Breast epithelium (tissue), 4 donors: ENCODE data around the gene MTHFD1. TPM values are rescaled to one million over a fixed set of nuclear protein-coding genes. Genes with fewer than 3 reads are reported as not detected.

Experiments used
- DNase-seq, 2 donors: peaks; one replicate each; pipeline ENCODE4 v3.0.0-alpha.2; 2019; ENCODE audit warnings: low spot score in 2 of 2
- H3K27ac ChIP-seq, 2 donors: fragments of 200-600 bp; sonication (generic) in 1 of 2; one replicate each; pipeline ENCODE4 v1.5.1; 2016 to 2019; ENCODE audit warnings: mild to moderate bottlenecking in 1 of 2
- H3K27me3 ChIP-seq, 2 donors: fragments of 200-600 bp; sonication (generic) in 1 of 2; one replicate each; pipeline versions ENCODE4 v1.5.1 to v1.6.0; 2017 to 2019; ENCODE audit warnings: control low read depth in 1 of 2, mild to moderate bottlenecking in 1 of 2
- H3K36me3 ChIP-seq: fragments of 200-600 bp; one replicate; pipeline ENCODE4 v1.5.1; 2019
- H3K4me1 ChIP-seq, 2 donors: fragments of 200-600 bp; sonication (generic); one replicate each; pipeline ENCODE4 v1.5.1; 2016 to 2019; ENCODE audit warnings: control low read depth in 1 of 2
- H3K4me3 ChIP-seq, 3 donors: fragments of 200-600 bp; sonication (generic); 1 replicate in 2 of 3; 2 replicates in 1 of 3; pipeline ENCODE4 v1.5.1; 2016 to 2019; ENCODE audit warnings: mild to moderate bottlenecking in 3 of 3, moderate library complexity in 2 of 3
- H3K9me3 ChIP-seq, 2 donors: fragments of 200-600 bp; sonication (generic) in 1 of 2; one replicate each; pipeline ENCODE4 v1.5.1; 2016 to 2019; ENCODE audit warnings: control low read depth in 1 of 2
- CTCF ChIP-seq, 3 donors: fragments of 450-650 bp; IDR thresholded peaks; one replicate each; pipeline ENCODE4 v1.5.1; 2016 to 2017; ENCODE audit warnings: antibody characterized with exemption in 3 of 3, mild to moderate bottlenecking in 3 of 3, moderate library complexity in 3 of 3
- POLR2A ChIP-seq: fragments of 450-650 bp; IDR thresholded peaks from one replicate; pipeline ENCODE4 v1.6.1; 2016; ENCODE audit warnings: antibody characterized with exemption, mild to moderate bottlenecking, moderate library complexity
- POLR2AphosphoS5 ChIP-seq, 3 donors: sonication (generic); formaldehyde crosslinking; IDR thresholded peaks; one replicate each; pipeline ENCODE4 v1.6.1; 2017; ENCODE audit warnings: antibody characterized with exemption in 3 of 3
- intact Hi-C: fragments of 100-400 bp; cut with DNase I; formaldehyde crosslinking; loops from one replicate; pipeline ENCODE4 v1.15.1; 2023; ENCODE audit warnings: low total_unique reads
- total RNA-seq, 3 donors: library from RNA; depleted of rRNA; stranded (reverse); fragments of >200 nt; gene quantifications; one replicate each; pipeline ENCODE4 v1.1.0, GENCODE V29; 2016

MTHFD1 gene
- total RNA-seq, 3 donors from 2014 or later: 48.5 to 126 (median 50.3) TPM

GRCh38 chr14:64417055-64417770 lies 29.1 kb downstream of the MTHFD1 start:
- intact Hi-C loops: no loop called here
- TF ChIP-seq POLR2A (no peak), POLR2AphosphoS5 (IDR thresholded peaks at IDR 0.05) (no peak), CTCF (IDR thresholded peaks at IDR 0.05) (no peak)
- Histone ChIP-seq H3K36me3 (peaks cover 11% of the 10 kb centered on the region), H3K27me3 (no peaks in the 10 kb centered on the region), H3K9me3 (no peaks in the 10 kb centered on the region), H3K4me3 (no peak overlapping the region), H3K27ac (no peak overlapping the region), H3K4me1 (no peaks in the 10 kb centered on the region)
- DNase-seq: no peak

GRCh38 chr14:64417771-64418125 lies 29.6 kb downstream of the MTHFD1 start:
- H3K36me3 ChIP-seq: peaks cover 11% of the 10 kb centered on the region
- intact Hi-C loops: no loop called here
- TF ChIP-seq POLR2AphosphoS5 (IDR thresholded peaks at IDR 0.05) (no peak), POLR2A (no peak), CTCF (IDR thresholded peaks at IDR 0.05) (no peak)

DNA sequence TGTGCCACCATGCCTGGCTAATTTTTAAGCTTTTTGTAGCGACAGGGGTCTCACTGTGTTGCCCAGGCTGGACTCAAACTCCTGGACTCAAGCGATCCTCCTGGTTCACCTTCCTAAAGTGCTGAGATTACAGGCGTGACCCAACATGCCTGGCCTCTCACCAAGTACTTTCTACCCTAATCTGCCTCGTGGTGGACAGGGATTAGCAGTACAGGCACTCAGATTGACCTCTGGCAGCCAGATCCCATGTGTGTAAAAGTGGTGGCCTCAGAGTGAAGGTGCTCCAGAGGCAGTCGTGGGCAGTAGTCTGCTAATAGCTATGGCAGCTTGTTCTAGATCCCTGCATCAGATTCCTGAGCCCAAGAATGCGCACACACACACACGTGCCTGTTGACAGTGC lies 30.9 kb downstream of the MTHFD1 start:
- Histone ChIP-seq H3K9me3 (no peaks in the 10 kb centered on the region), H3K27me3 (no peaks in the 10 kb centered on the region), H3K4me3 (no peak overlapping the region), H3K27ac (no peak overlapping the region), H3K36me3 (peaks cover 11% of the 10 kb centered on the region), H3K4me1 (no peaks in the 10 kb centered on the region)
- no peak for TF ChIP-seq POLR2A
- no peak for TF ChIP-seq CTCF (IDR thresholded peaks at IDR 0.05)
- TF ChIP-seq POLR2AphosphoS5 (IDR thresholded peaks at IDR 0.05): no peak
- intact Hi-C loops: no loop called here
- DNase-seq: no peak

More at GRCh38 chr14:64417771-64418125, 29.6 kb downstream of the MTHFD1 start:
- Histone ChIP-seq H3K27ac (no peak overlapping the region), H3K27me3 (no peaks in the 10 kb centered on the region), H3K9me3 (no peaks in the 10 kb centered on the region), H3K4me3 (no peak overlapping the region), H3K4me1 (no peaks in the 10 kb centered on the region)
- no peak for DNase-seq

DNA sequence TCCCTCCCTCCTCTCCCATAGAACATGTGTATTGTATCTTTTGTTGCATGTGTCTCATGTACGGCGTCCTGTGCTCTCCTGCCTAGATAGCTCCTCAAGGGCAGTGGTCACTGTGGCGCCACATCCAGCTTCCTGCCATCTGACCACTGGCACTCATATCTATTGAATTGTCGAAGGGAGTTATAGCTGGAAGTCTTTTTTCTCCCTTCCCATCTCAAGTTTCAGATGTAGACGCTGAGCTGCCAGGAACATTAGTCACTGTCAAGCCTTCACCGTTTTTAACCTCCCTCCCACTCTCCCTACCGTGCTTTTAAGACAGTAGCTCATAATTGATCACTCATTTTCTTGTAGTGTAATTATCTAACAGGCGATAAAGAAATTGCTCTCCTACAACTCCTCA lies 33.0 kb downstream of the MTHFD1 start:
- no peak for DNase-seq
- Histone ChIP-seq H3K4me1 (no peaks in the 10 kb centered on the region), H3K4me3 (no peak overlapping the region), H3K36me3 (peaks cover 11% of the 10 kb centered on the region), H3K9me3 (no peaks in the 10 kb centered on the region), H3K27me3 (no peaks in the 10 kb centered on the region), H3K27ac (no peak overlapping the region)
- intact Hi-C loops: no loop called here
- TF ChIP-seq POLR2AphosphoS5 (IDR thresholded peaks at IDR 0.05) (no peak), CTCF (IDR thresholded peaks at IDR 0.05) (no peak), POLR2A (no peak)

DNA sequence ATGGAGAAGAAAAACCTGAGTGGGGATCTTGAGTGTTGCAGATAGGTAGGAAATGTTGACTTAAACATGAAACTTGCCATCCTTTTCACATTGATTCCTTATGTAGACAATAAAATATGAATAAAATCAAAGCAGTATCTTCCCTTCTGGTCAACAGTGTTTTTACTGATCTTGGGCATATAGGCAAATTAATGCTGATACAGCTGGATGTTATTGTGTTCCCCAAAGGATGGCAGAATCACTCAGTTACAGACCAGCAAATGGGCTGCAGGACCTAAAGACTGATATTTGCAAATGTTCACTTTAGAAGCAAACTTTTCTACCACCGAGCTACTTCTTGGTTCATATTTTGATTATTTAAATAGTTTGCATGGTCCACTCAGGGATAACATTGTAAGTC lies 33.9 kb downstream of the MTHFD1 start:
- TF ChIP-seq CTCF (IDR thresholded peaks at IDR 0.05) (no peak), POLR2A (no peak), POLR2AphosphoS5 (IDR thresholded peaks at IDR 0.05) (no peak)
- intact Hi-C loops: no loop called here
- Histone ChIP-seq H3K4me3 (no peak overlapping the region), H3K27me3 (no peaks in the 10 kb centered on the region), H3K36me3 (peaks cover 11% of the 10 kb centered on the region), H3K4me1 (no peaks in the 10 kb centered on the region), H3K9me3 (no peaks in the 10 kb centered on the region), H3K27ac (no peak overlapping the region)
- no peak for DNase-seq
